Motor neuron (in vitro differentiated cells): ENCODE data around the gene DNAJC21. TPM values are rescaled to one million over a fixed set of nuclear protein-coding genes. Genes with fewer than 3 reads are reported as not detected.

Source experiments
- ATAC-seq, 8 experiments: fragments of 200-7000 bp; cut with Tn5 transposase; replicated peaks in 6 of 8; 2 replicates each; pipeline ENCODE4 v1.8.0; 2021; ENCODE audit warnings: mild to moderate bottlenecking in 8 of 8, moderate library complexity in 8 of 8
- H3K27ac ChIP-seq, 2 donors: fragments of 250-450 bp; sonication (Bioruptor Pico); 2 replicates each; pipeline ENCODE4 v1.9.0; 2021; ENCODE audit warnings: antibody characterized with exemption in 2 of 2, mild to moderate bottlenecking in 2 of 2, moderate library complexity in 1 of 2
- H3K4me1 ChIP-seq, 2 donors: fragments of 250-450 bp; sonication (Bioruptor Pico); replicated peaks in 1 of 2; 2 replicates each; pipeline ENCODE4 v1.6.1; 2021; ENCODE audit warnings: antibody characterized with exemption in 2 of 2, mild to moderate bottlenecking in 2 of 2, moderate library complexity in 1 of 2
- H3K4me3 ChIP-seq, 5 donors: fragments of 250-450 bp; sonication (Bioruptor Pico); 2 replicates each; pipeline ENCODE4 v1.9.0; 2021; ENCODE audit warnings: antibody characterized with exemption in 5 of 5, mild to moderate bottlenecking in 5 of 5, moderate library complexity in 4 of 5
- WGBS, 10 experiments: fragments of 450-650 bp; shearing (Covaris generic); methylation state at CpG; one replicate each; pipeline ENCODE4 v1.0.0; 2022; 5-methylcytosine and 5-hydroxymethylcytosine counted together
- in situ Hi-C, 9 experiments: fragments of 400-800 bp; cut with MboI; loops; one replicate each; pipeline ENCODE4 v1.15.0; 2021; ENCODE audit warnings: low sequenced_read_pairs in 9 of 9, low pct_unique_long_range_greater_than_20kb in 2 of 9; ENCODE audit not compliant: unreplicated experiment in 9 of 9
- total RNA-seq, 8 experiments: library from RNA; unstranded; fragments of 300-600 nt; gene quantifications; 2 replicates each; pipeline versions ENCODE4 v1.2.3 to v1.2.4, GENCODE V29; 2022

Gene DNAJC21
- total RNA-seq, 8 experiments from 2014 or later: 22.6 to 67.5 (median 31.7) TPM

DNA sequence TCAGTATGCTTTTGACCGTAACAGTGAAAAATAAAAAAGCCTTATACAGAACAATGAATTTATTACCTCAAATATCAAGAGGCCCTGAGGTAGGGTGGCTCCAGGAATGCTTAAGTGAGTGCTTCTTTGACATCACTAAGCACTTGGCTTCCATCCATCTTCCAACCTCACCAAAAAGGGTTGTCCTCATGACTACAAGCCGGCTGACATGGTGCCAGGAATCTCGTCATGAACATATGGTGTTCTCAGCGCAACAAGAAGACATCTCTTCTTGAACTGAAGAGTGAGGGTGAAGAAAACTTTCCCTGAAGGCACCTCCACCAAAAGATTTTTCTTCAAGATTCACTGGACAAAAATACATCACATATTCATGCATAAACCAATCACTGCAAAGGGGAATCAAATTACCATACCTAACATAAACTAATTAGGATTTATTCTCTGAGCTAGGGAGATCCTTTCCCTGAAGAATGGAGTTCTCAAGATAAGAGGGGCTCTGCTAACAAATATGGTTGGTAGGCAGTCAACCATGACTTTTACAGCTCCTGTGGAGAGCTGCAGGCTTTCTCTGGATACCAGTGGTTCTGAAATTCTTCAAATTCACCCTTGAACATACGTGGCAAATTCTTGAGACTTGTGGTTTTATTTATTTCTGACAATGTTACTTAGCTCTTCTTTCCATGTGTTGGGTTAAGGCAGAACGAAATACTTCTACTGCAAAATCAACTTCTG lies 68.9 kb downstream of the DNAJC21 start:
- in situ Hi-C loops: no loop called here
- ATAC-seq: peak in 3 of 8 experiments; percentile 81 to 98 (median 96)

DNA sequence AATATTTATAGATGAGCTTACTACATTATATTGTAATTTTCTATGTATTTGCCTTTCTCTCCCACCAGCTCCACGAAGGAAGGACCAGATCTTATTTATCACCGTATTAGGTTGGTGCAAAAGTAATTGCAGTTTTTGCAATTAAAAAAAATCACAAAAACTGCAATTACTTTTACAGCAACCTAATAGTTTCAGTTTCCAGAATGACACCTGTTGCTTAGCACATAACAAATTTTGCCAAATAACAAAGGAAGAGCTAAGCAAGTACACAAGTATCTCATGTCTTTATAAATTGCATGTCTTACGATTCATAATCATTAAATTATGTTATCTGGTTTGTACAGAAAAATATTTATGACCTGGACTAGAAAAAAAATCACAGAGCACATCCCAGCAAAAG lies 72.5 kb downstream of the DNAJC21 start:
- in situ Hi-C loops: no loop called here
- Histone ChIP-seq H3K4me3 (no peak overlapping the region), H3K27ac (no peak overlapping the region), H3K4me1 (no peaks in the 10 kb centered on the region)
- no peak for ATAC-seq
- 13 to 100% (median 75%) methylated on average over 2 to 3 of the region's 3 CpGs for WGBS, 10 experiments

More for the DNA sequence above, 68.9 kb downstream of the DNAJC21 start:
- Histone ChIP-seq H3K4me3 (no peak overlapping the region), H3K4me1 (no peaks in the 10 kb centered on the region), H3K27ac (no peak overlapping the region)
- 12 to 100% (median 66%) methylated on average over 1 to 6 of the region's 6 CpGs; no CpG with 5 or more reads in 1 of the 10 experiments for WGBS, 10 experiments

GRCh38 chr5:35002459-35002858 lies 73.1 kb downstream of the DNAJC21 start:
- Histone ChIP-seq H3K27ac (no peak overlapping the region), H3K4me3 (no peak overlapping the region), H3K4me1 (no peaks in the 10 kb centered on the region)
- 94 to 100% (median 99%) methylated on average over 1 to 6 of the region's 6 CpGs; no CpG with 5 or more reads in 2 of the 10 experiments for WGBS, 10 experiments
- ATAC-seq: no peak
- in situ Hi-C loops: no loop called here

DNA sequence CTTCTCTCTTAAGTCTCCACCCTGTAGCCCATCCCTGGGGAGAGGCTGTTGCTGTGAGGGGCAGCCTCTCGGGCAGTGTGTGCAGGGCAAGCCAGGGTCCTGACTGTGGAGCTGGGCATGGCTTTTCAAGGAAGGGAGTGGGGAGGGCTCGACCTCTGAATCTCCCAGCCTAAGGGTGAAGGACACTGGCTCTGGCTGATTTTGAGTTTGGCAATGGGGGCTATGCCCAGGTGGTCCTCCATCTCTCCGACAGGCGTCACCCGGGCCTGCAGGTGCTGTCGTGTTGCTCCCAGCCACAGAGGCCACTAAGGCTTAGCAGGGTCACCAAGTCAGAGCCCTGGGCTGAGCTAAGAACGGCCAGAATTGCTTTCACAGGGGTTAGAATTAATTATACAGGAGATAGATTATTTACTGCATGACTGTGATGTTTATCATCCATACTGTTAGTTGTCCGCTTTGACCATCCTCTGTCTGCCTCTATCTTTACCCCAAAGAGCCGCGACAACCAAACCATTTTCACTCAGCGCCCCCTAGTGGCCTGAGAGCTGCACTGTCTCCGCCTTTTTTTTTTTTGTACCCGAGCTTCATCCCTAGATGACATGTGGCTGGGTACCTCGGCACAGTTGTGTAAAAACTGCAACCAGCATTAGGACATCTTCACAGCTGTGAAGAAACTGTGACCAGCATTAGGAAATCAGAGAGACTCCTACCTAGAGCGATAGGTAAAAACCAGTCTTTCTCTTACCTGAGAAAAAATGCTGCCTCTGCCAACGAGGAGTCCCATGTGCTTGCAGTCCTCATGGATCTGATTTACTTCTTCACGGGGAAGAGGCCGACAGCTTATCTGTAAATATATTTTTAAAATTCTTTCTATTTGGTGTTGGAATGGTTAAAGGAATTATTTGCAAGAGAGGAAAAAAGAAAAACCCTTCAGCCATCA lies 73.9 kb downstream of the DNAJC21 start:
- H3K4me1 ChIP-seq: no peaks in the 10 kb centered on the region
- WGBS, 10 experiments: 12 to 80% (median 33%) methylated on average over 2 to 13 of the region's 18 CpGs
- no peak overlapping the region for H3K4me3 ChIP-seq
- H3K27ac ChIP-seq: no peak overlapping the region
- ATAC-seq: peak; percentile 45 to 89 (median 63)
- in situ Hi-C loops: no loop called here

GRCh38 chr5:35004200-35004599 lies 74.8 kb downstream of the DNAJC21 start:
- 37 to 100% (median 63%) methylated on average over 1 to 4 of the region's 5 CpGs; no CpG with 5 or more reads in 6 of the 10 experiments for WGBS, 10 experiments
- ATAC-seq: no peak
- in situ Hi-C loops: no loop called here
- H3K4me3 ChIP-seq: no peak overlapping the region
- H3K27ac ChIP-seq: no peak overlapping the region
- H3K4me1 ChIP-seq: no peaks in the 10 kb centered on the region

DNA sequence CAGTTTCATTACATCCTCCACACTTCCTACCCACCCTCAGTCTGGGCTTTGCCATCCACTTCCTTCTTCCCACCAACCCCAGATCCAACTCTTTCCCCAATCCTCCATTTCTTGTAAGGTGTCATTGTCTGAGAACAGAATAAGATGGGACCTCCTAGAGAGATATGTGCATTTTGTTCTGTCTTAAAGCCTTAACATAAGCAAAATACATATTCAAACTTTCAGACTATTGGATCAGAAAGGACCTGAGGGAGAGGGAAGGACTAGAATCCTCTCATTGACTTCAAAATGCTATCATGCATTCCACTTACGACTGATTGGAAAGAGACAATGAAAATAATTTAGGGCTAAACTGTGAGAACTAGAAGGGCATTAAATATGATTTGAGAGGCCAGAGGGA lies 75.4 kb downstream of the DNAJC21 start:
- H3K4me3 ChIP-seq: no peak overlapping the region
- no peak overlapping the region for H3K27ac ChIP-seq
- ATAC-seq: peak in 3 of 8 experiments; percentile 57 to 84 (median 70)
- H3K4me1 ChIP-seq: no peaks in the 10 kb centered on the region
- WGBS, 10 experiments: 18 to 100% (median 78%) methylated on average over 1 of the region's 1 CpG; no CpG with 5 or more reads in 2 of the 10 experiments
- in situ Hi-C loops: no loop called here

Other genes starting within 250 kb of the DNAJC21 start
- gene TTC23L, start 90.4 kb upstream of the DNAJC21 start, total RNA-seq: 10 to 100 TPM in 1 of 8 experiments, 1 to 10 TPM in 7; 1.4 to 13.5 (median 1.9) TPM
- gene RAD1, start 14.1 kb upstream of the DNAJC21 start, total RNA-seq: 10 to 100 TPM; 18.7 to 38.8 (median 26.1) TPM
- 10 to 100 TPM; 28.6 to 57.1 (median 44.1) TPM for gene BRIX1, start 13.8 kb upstream of the DNAJC21 start, total RNA-seq
- 1 to 10 TPM in 1 of 8 experiments, under 1 TPM in 3, not detected in 4; 0.13 to 1.2 (median 0.33) TPM for gene AGXT2, start 118.4 kb downstream of the DNAJC21 start, total RNA-seq